Activated naive CD8-positive, alpha-beta T cell treated with anti-CD3 and anti-CD28 coated beads, Interleukin-2, amount 10 ng/mL, durations not matched to agents 7 days and 5 days (primary cell): Measurements from ENCODE around the gene IFNA4. TPM values are rescaled to one million over a fixed set of nuclear protein-coding genes. Genes with fewer than 3 reads are reported as not detected.
"Not testable (repeated sequence)": the region's sequence is repeated elsewhere in the genome, so short reads cannot be mapped to it uniquely, and the experiment has no call there.

Source experiments
- ATAC-seq: fragments of 150-1000 bp; cut with Tn5 transposase; one replicate; pipeline ENCODE4 v1.10.0; 2021; ENCODE audit warnings: low read depth, moderate library complexity
- POLR2A ChIA-PET: fragments of 350-600 bp; sonication (Branson Sonifier 250); formaldehyde crosslinking; loops from one replicate; lab custom pipeline; 2021; ENCODE audit warnings: antibody characterized with exemption; lab: Charles Lee
- DNase-seq: peaks from one replicate; pipeline ENCODE4 v3.0.0; 2021
- H3K27ac Mint-ChIP-seq: one replicate; pipeline ENCODE4 v1.8.0; 2022; ENCODE audit warnings: mild to moderate bottlenecking, mixed read lengths
- H3K27me3 Mint-ChIP-seq: one replicate; pipeline ENCODE4 v1.8.0; 2022; ENCODE audit warnings: mild to moderate bottlenecking, moderate library complexity, mixed read lengths
- H3K36me3 Mint-ChIP-seq: one replicate; pipeline ENCODE4 v1.8.0; 2021; ENCODE audit warnings: mild to moderate bottlenecking, mixed read lengths
- H3K4me1 Mint-ChIP-seq: one replicate; pipeline ENCODE4 v1.8.0; 2021; ENCODE audit warnings: mixed read lengths
- H3K4me3 Mint-ChIP-seq: one replicate; pipeline ENCODE4 v1.8.0; 2022; ENCODE audit warnings: mild to moderate bottlenecking, moderate library complexity, mixed read lengths
- H3K9me3 Mint-ChIP-seq: one replicate; pipeline ENCODE4 v1.8.0; 2021; ENCODE audit warnings: mixed read lengths
- total RNA-seq, 2 experiments: library from RNA; stranded (reverse); gene quantifications; one replicate each; pipeline ENCODE4 v1.2.3, GENCODE V29; 2021

Gene IFNA4
- total RNA-seq: not detected

GRCh38 chr9:21187487-21187886, at the start of gene IFNA4:
TSS of gene IFNA4 (minus strand) at chr9:21187587. CDS start at chr9:21187531, 56 bp downstream.
- H3K4me1 Mint-ChIP-seq, POLR2A ChIA-PET, H3K4me3 Mint-ChIP-seq, H3K9me3 Mint-ChIP-seq, H3K27ac Mint-ChIP-seq, H3K36me3 Mint-ChIP-seq, DNase-seq, ATAC-seq: not testable (repeated sequence)
- peaks cover 11% of the 10 kb centered on the region for H3K27me3 Mint-ChIP-seq

DNA sequence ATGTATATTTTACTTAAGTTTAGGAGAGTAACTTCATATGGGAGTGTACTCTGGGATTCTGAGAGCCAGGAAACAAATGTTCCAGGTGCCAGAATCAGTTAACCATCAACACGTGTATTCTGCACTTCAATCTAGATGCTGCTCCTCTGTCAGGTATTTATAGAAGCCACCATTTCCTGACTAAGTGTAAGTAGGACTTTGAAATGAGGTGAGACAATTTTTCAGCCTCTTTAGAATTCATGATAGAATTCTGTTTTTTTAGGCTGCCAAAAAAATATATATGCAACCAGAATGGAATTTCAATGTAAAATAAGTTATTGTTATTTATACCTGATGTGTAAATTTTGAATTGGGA, 49.0 kb upstream of the IFNA4 start:
- Mint-ChIP-seq H3K4me3 (peak overlapping the region; percentile 35), H3K27me3 (peaks cover 17% of the 10 kb centered on the region)
- POLR2A ChIA-PET, DNase-seq, H3K36me3 Mint-ChIP-seq, H3K4me1 Mint-ChIP-seq, H3K9me3 Mint-ChIP-seq, ATAC-seq, H3K27ac Mint-ChIP-seq: not testable (repeated sequence)

GRCh38 chr9:21235468-21236359, 48.3 kb upstream of the IFNA4 start:
- POLR2A ChIA-PET, H3K9me3 Mint-ChIP-seq, H3K27ac Mint-ChIP-seq, H3K36me3 Mint-ChIP-seq, DNase-seq: not testable (repeated sequence)
- ATAC-seq: peak; percentile 70
- peaks cover 17% of the 10 kb centered on the region for H3K27me3 Mint-ChIP-seq
- H3K4me1 Mint-ChIP-seq: peaks cover 10% of the 10 kb centered on the region
- H3K4me3 Mint-ChIP-seq: peak overlapping the region; percentile 35

GRCh38 chr9:21234153-21234687, 46.8 kb upstream of the IFNA4 start:
- DNase-seq: no peak
- POLR2A ChIA-PET: no interaction called here
- H3K4me3 Mint-ChIP-seq: no peak overlapping the region
- H3K9me3 Mint-ChIP-seq: no peaks in the 10 kb centered on the region
- no peaks in the 10 kb centered on the region for H3K36me3 Mint-ChIP-seq
- H3K4me1 Mint-ChIP-seq: peaks cover 10% of the 10 kb centered on the region
- H3K27ac Mint-ChIP-seq: no peak overlapping the region
- no peak for ATAC-seq
- H3K27me3 Mint-ChIP-seq: peaks cover 10% of the 10 kb centered on the region

- ATAC-seq (no peak), DNase-seq (no peak)
- Mint-ChIP-seq H3K36me3 (no peaks in the 10 kb centered on the region), H3K9me3 (no peaks in the 10 kb centered on the region), H3K27ac (peak overlapping the region; percentile 15), H3K27me3 (peaks cover 10% of the 10 kb centered on the region), H3K4me1 (peaks cover 10% of the 10 kb centered on the region), H3K4me3 (no peak overlapping the region)
- POLR2A ChIA-PET: no interaction called here
These were observed 45.9 kb upstream of the IFNA4 start for GRCh38 chr9:21233258-21233657.

GRCh38 chr9:21228122-21228521, 40.7 kb upstream of the IFNA4 start, which contains the start of gene IFNA17:
TSS of gene IFNA17 (minus strand) at chr9:21228222. CDS start at chr9:21228173, 49 bp downstream.
- H3K27ac Mint-ChIP-seq: no peak within 1 kb of the TSS
- no peaks in the 10 kb centered on the region for H3K36me3 Mint-ChIP-seq
- DNase-seq (no peak), ATAC-seq (no peak)
- no peaks in the 10 kb centered on the region for H3K9me3 Mint-ChIP-seq
- H3K4me3 Mint-ChIP-seq: no peak within 1 kb of the TSS
- H3K4me1 Mint-ChIP-seq: peaks cover 5% of the 10 kb centered on the region
- H3K27me3 Mint-ChIP-seq: peaks cover 15% of the 10 kb centered on the region
- POLR2A ChIA-PET: no interaction called here

- DNase-seq, H3K9me3 Mint-ChIP-seq, H3K4me1 Mint-ChIP-seq, H3K27ac Mint-ChIP-seq, H3K36me3 Mint-ChIP-seq, ATAC-seq, POLR2A ChIA-PET, H3K4me3 Mint-ChIP-seq: not testable (repeated sequence)
- peaks cover 29% of the 10 kb centered on the region for H3K27me3 Mint-ChIP-seq
These were observed 29.8 kb upstream of the IFNA4 start, which contains the start of gene IFNA16 for GRCh38 chr9:21217211-21217610. TSS of gene IFNA16 (minus strand) at chr9:21217311. CDS start at chr9:21217305, 6 bp downstream.

GRCh38 chr9:21213411-21214326, 26.3 kb upstream of the IFNA4 start:
- H3K9me3 Mint-ChIP-seq, H3K4me1 Mint-ChIP-seq, POLR2A ChIA-PET, DNase-seq, H3K27me3 Mint-ChIP-seq, H3K36me3 Mint-ChIP-seq, H3K27ac Mint-ChIP-seq: not testable (repeated sequence)
- peak overlapping the region; percentile 48 for H3K4me3 Mint-ChIP-seq
- ATAC-seq: peak; percentile 67

GRCh38 chr9:21212160-21212559, 24.8 kb upstream of the IFNA4 start:
- ATAC-seq, H3K9me3 Mint-ChIP-seq, H3K36me3 Mint-ChIP-seq, H3K27ac Mint-ChIP-seq, POLR2A ChIA-PET, H3K4me3 Mint-ChIP-seq, H3K4me1 Mint-ChIP-seq, H3K27me3 Mint-ChIP-seq: not testable (repeated sequence)
- peak; percentile 20 for DNase-seq

GRCh38 chr9:21210782-21211181, 23.4 kb upstream of the IFNA4 start:
- POLR2A ChIA-PET, H3K4me1 Mint-ChIP-seq, DNase-seq, ATAC-seq, H3K27me3 Mint-ChIP-seq, H3K9me3 Mint-ChIP-seq, H3K27ac Mint-ChIP-seq, H3K36me3 Mint-ChIP-seq, H3K4me3 Mint-ChIP-seq: not testable (repeated sequence)

DNA sequence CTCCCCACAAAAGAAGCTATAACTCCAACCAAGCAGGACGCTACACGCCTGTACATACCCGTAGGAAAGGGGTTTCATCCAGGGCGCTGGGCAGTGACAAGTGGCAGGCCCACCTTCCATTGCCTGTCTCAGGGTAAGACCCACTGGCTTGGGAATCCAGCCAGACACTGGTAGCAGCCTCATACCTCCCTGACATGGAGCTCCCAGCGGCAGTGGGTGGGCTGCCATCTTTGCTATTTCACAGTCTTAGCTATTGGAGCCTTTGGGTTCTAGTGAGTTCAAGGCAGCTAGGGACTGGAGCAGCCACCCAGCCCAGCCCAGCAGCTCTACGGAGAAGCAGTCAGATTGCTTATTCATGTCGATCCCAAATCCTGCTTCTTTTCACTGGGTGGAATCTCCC, 22.9 kb upstream of the IFNA4 start:
- no peaks in the 10 kb centered on the region for H3K9me3 Mint-ChIP-seq
- H3K4me1 Mint-ChIP-seq: peaks cover 3% of the 10 kb centered on the region
- ATAC-seq: no peak
- H3K27ac Mint-ChIP-seq: no peak overlapping the region
- H3K27me3 Mint-ChIP-seq: peaks cover 12% of the 10 kb centered on the region
- POLR2A ChIA-PET: no interaction called here
- peak; percentile 15 for DNase-seq
- H3K4me3 Mint-ChIP-seq: no peak overlapping the region
- H3K36me3 Mint-ChIP-seq: no peaks in the 10 kb centered on the region

- H3K4me3 Mint-ChIP-seq, POLR2A ChIA-PET, DNase-seq, ATAC-seq, H3K4me1 Mint-ChIP-seq, H3K27ac Mint-ChIP-seq, H3K36me3 Mint-ChIP-seq, H3K9me3 Mint-ChIP-seq: not testable (repeated sequence)
- peaks cover 19% of the 10 kb centered on the region for H3K27me3 Mint-ChIP-seq
These were observed 19.7 kb upstream of the IFNA4 start, which contains the start of gene IFNA10 for GRCh38 chr9:21207043-21207442. TSS of gene IFNA10 (minus strand) at chr9:21207143. CDS start at chr9:21207097, 46 bp downstream.

- DNase-seq (no peak), ATAC-seq (no peak)
- Mint-ChIP-seq H3K4me1 (no peaks in the 10 kb centered on the region), H3K36me3 (no peaks in the 10 kb centered on the region), H3K9me3 (peaks cover 3% of the 10 kb centered on the region), H3K27me3 (peaks cover 23% of the 10 kb centered on the region), H3K27ac (no peak overlapping the region), H3K4me3 (no peak overlapping the region)
- POLR2A ChIA-PET: no interaction called here
These were observed 17.8 kb upstream of the IFNA4 start for GRCh38 chr9:21205204-21205603.
